Cardiac muscle cell (in vitro differentiated cells and primary cell): ENCODE measurements around the gene SLC26A2. TPM values are rescaled to one million over a fixed set of nuclear protein-coding genes. Genes with fewer than 3 reads are reported as not detected.
A peak's percentile ranks its signal among the peaks of the same experiment; 100 is the strongest.

Experiments
- DNase-seq, 2 donors: peaks; one replicate each; pipeline versions ENCODE4 v3.0.0 to v3.0.0-alpha.2; 2010 to 2017; ENCODE audit warnings: low read depth in 1 of 2, low spot score in 1 of 2
- H3K27ac ChIP-seq: fragments of 200-600 bp; sonication (generic); 2 replicates; pipeline ENCODE4 v1.5.1; 2016
- H3K27me3 ChIP-seq: fragments of 200-600 bp; sonication (generic); 2 replicates; pipeline ENCODE4 v1.6.0; 2016; ENCODE audit warnings: control low read depth
- H3K36me3 ChIP-seq: fragments of 200-600 bp; sonication (generic); 2 replicates; pipeline ENCODE4 v1.5.1; 2016; ENCODE audit warnings: control low read depth
- H3K4me1 ChIP-seq: fragments of 200-600 bp; sonication (generic); 2 replicates; pipeline ENCODE4 v1.8.1; 2017; ENCODE audit warnings: low read depth, mild to moderate bottlenecking, mixed run types
- H3K4me3 ChIP-seq: fragments of 200-600 bp; sonication (generic); 2 replicates; pipeline ENCODE4 v1.5.1; 2016; ENCODE audit warnings: mild to moderate bottlenecking
- H3K9me3 ChIP-seq: fragments of 200-600 bp; sonication (generic); 2 replicates; pipeline ENCODE4 v1.5.1; 2017; ENCODE audit warnings: low read depth, mild to moderate bottlenecking, control low read depth
- polyA plus RNA-seq: library from polyadenylated mRNA; unstranded; fragments of >200 nt; fragmentation: Nextera tagmentation; extraction: Ambion mirVana; gene quantifications from 2 replicates; pipeline ENCODE4 v1.2.1, GENCODE V29; 2016
- total RNA-seq: library from RNA; depleted of rRNA; stranded (reverse); fragments of >200 nt; gene quantifications from 2 replicates; pipeline ENCODE4 v1.2.3, GENCODE V29; 2016
- TF ChIP-seq, protein P1 (sequence below): IDR thresholded peaks from 2 replicates; pipeline ENCODE4 v1.5.1; 2012; ENCODE audit warnings: low read depth, mild to moderate bottlenecking, low read length

Gene SLC26A2
- total and polyA plus RNA-seq, 2 experiments from 2014 or later = 4.4 to 7.0 TPM

GRCh38 chr5:149924486-149924885 lies 36.1 kb upstream of the SLC26A2 start:
- H3K9me3 ChIP-seq = no peaks in the 10 kb centered on the region
- H3K4me3 ChIP-seq = no peak overlapping the region
- no peaks in the 10 kb centered on the region for H3K4me1 ChIP-seq
- H3K36me3 ChIP-seq = no peaks in the 10 kb centered on the region
- no peak for DNase-seq
- TF ChIP-seq, protein P1, sequence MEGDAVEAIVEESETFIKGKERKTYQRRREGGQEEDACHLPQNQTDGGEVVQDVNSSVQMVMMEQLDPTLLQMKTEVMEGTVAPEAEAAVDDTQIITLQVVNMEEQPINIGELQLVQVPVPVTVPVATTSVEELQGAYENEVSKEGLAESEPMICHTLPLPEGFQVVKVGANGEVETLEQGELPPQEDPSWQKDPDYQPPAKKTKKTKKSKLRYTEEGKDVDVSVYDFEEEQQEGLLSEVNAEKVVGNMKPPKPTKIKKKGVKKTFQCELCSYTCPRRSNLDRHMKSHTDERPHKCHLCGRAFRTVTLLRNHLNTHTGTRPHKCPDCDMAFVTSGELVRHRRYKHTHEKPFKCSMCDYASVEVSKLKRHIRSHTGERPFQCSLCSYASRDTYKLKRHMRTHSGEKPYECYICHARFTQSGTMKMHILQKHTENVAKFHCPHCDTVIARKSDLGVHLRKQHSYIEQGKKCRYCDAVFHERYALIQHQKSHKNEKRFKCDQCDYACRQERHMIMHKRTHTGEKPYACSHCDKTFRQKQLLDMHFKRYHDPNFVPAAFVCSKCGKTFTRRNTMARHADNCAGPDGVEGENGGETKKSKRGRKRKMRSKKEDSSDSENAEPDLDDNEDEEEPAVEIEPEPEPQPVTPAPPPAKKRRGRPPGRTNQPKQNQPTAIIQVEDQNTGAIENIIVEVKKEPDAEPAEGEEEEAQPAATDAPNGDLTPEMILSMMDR = no peak
- H3K27ac ChIP-seq = no peak overlapping the region
- no peaks in the 10 kb centered on the region for H3K27me3 ChIP-seq

DNA sequence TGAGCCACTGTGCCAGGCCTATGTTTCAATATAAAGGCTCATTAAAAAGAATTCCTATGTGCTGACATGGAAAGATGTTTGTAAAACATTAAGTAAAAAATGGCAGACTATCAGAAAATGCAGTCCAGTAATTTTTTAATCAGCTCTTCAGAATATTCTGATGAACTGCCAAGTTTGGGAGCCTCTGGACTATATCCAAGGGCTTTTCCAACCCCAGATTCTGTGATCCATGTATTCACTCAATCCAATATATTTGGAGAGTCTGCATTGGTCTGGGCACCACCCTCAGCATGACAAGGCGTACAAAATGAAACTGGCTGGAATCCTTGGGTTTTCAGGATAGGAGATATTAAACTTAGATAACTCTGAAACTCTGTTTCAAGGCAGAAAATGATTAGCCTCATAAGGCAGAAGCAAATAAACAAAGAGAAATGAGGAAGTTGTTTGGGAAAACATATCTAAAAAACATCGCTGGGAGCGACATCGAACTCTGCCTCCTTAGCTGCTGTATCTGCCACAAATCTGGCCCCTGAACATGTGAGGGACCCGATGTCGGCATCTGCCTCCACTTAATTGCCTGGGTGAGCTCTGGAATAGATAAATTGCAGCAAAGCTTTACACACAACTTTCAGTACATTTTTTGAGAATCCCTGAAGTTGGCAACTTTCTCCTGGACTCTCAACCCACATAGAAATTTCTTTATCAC lies 30.4 kb upstream of the SLC26A2 start:
- Histone ChIP-seq H3K4me3 (no peak overlapping the region), H3K27ac (no peak overlapping the region), H3K4me1 (peaks cover 4% of the 10 kb centered on the region), H3K27me3 (peaks cover 4% of the 10 kb centered on the region), H3K9me3 (no peaks in the 10 kb centered on the region), H3K36me3 (no peaks in the 10 kb centered on the region)
- peak in 1 of 2 donors; percentile 58 for DNase-seq
- TF ChIP-seq, protein P1 = no peak

DNA sequence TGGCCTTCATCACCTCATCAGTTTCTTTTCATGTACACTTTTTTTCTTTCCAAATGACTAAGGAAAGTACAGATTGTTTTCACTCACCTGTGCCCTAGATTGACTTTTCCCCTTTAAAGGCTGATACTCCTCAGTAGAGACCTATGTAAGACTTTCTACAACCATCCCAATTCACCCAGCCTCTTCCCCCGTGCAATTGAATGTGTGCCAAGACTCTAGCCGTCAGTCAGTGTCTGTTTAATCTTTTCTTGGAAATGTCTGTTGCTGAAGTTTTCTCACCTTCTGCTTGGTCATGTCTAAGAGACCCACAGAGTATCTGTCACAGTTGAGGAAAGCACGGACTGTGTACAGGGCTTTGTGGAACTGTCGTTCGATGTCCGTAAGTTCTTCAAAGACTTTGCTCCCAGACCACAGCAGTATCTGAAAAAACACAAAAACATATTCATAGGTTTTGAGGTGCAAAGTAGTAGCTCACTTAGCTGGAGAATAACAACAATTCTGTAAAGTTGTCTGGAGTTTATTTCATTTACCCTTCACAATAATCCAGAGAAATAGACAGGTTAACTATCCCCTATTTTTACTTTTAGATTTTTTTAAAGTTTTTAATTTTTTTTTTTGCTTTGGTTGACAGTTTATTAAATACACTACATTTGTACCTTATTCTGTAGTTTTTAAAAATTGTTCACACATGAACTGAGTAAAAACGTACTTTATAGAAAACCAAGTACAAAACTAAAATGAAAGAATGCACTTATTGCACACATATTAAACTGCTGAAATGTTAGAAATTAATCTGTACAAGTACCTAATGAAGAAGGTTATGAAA lies 29.6 kb upstream of the SLC26A2 start:
- no peaks in the 10 kb centered on the region for H3K36me3 ChIP-seq
- peaks cover 4% of the 10 kb centered on the region for H3K4me1 ChIP-seq
- H3K9me3 ChIP-seq = no peaks in the 10 kb centered on the region
- no peak overlapping the region for H3K27ac ChIP-seq
- H3K27me3 ChIP-seq = peaks cover 4% of the 10 kb centered on the region
- TF ChIP-seq, protein P1 = no peak
- H3K4me3 ChIP-seq = no peak overlapping the region
- no peak for DNase-seq

GRCh38 chr5:149931992-149932436 lies 28.5 kb upstream of the SLC26A2 start:
- peaks cover 4% of the 10 kb centered on the region for H3K27me3 ChIP-seq
- H3K4me3 ChIP-seq = no peak overlapping the region
- TF ChIP-seq, protein P1 = no peak
- H3K36me3 ChIP-seq = no peaks in the 10 kb centered on the region
- no peak overlapping the region for H3K27ac ChIP-seq
- no peak for DNase-seq
- peaks cover 4% of the 10 kb centered on the region for H3K4me1 ChIP-seq
- H3K9me3 ChIP-seq = no peaks in the 10 kb centered on the region

DNA sequence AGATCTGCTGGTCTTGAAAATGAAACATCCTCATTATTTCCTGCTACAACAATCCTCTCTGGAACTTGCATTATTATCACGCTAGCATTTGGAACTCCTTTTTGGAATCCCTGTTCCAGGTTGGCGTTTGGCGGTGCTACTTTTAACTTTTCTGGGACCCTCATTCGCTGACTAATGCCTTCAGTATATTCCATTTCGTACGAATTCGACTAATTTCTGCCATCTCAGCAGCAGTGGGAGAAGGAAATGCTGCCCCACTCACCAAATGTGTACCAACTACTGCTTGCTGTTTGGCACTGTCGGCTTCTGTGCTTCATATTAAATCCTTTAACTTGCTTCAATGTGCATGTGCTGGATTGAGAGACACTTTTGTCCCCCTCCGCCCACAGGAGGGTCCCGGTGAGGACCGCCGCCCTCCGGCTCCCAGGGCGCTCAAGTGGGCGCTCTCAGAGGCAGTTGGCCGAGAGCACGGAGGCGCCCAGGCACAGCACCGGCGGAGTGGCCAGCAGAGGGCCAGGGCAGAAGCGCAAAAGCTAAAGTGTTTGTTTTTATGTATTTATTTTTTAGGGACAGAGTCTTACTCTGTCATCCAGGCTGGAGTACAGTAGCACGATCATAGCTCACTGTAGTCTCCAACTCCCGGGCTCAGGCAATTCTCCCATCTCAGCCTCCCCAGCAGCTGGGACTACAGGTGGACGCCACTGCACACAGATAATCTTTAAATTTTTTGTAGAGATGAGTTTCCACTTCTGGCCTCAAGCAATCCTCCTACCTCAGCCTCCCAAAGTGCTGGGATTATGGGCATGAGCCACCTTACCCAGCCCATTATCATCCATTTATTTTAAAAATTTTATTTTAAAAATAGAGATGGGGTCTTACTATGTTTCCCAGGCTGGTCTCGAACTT lies 27.9 kb upstream of the SLC26A2 start:
- DNase-seq = peak in 1 of 2 donors; percentile 26
- no peak overlapping the region for H3K27ac ChIP-seq
- peaks cover 4% of the 10 kb centered on the region for H3K27me3 ChIP-seq
- no peaks in the 10 kb centered on the region for H3K36me3 ChIP-seq
- H3K9me3 ChIP-seq = no peaks in the 10 kb centered on the region
- no peak overlapping the region for H3K4me3 ChIP-seq
- H3K4me1 ChIP-seq = peaks cover 7% of the 10 kb centered on the region
- TF ChIP-seq, protein P1 = peak; percentile 47
